Gastroesophageal sphincter (tissue), 4 donors: ENCODE results near the gene DOLPP1. TPM values are rescaled to one million over a fixed set of nuclear protein-coding genes. Genes with fewer than 3 reads are reported as not detected.
A peak's percentile ranks its signal among the peaks of the same experiment; 100 is the strongest.
"Not testable (repeated sequence)": the region's sequence is repeated elsewhere in the genome, so short reads cannot be mapped to it uniquely, and the experiment has no call there.

ENCODE experiments used
- ATAC-seq: fragments of 150-250 bp; one replicate; pipeline ENCODE4 v1.9.1; 2016; ENCODE audit warnings: mild to moderate bottlenecking, moderate library complexity
- H3K27ac ChIP-seq, 4 donors: fragments of 200-600 bp; sonication (generic) in 3 of 4; 1 replicate in 3 of 4; 2 replicates in 1 of 4; pipeline ENCODE4 v1.5.1; 2016 to 2019
- H3K27me3 ChIP-seq: fragments of 200-600 bp; sonication (generic); one replicate; pipeline ENCODE4 v1.5.1; 2019
- H3K36me3 ChIP-seq, 2 donors: fragments of 200-600 bp; sonication (generic); one replicate each; pipeline ENCODE4 v1.5.1; 2019; ENCODE audit warnings: control low read depth in 1 of 2
- H3K4me1 ChIP-seq, 3 donors: fragments of 200-600 bp; sonication (generic); 1 replicate in 2 of 3; 2 replicates in 1 of 3; pipeline ENCODE4 v1.5.1; 2016 to 2019; ENCODE audit warnings: control low read depth in 2 of 3
- H3K4me3 ChIP-seq, 2 donors: fragments of 200-600 bp; sonication (generic); one replicate each; pipeline ENCODE4 v1.5.1; 2019; ENCODE audit warnings: mild to moderate bottlenecking in 1 of 2, moderate library complexity in 1 of 2
- H3K9me3 ChIP-seq, 3 donors: fragments of 200-600 bp; sonication (generic); one replicate each; pipeline ENCODE4 v1.5.1; 2017 to 2019; ENCODE audit warnings: control low read depth in 2 of 3
- CTCF ChIP-seq, 4 experiments: fragments of 200-600 bp in 2 of 4; fragments of 450-650 bp in 2 of 4; sonication (generic) in 1 of 4; IDR thresholded peaks; one replicate each; pipeline ENCODE4 v1.5.1; 2017 to 2019; ENCODE audit warnings: antibody characterized with exemption in 4 of 4, mild to moderate bottlenecking in 2 of 4, moderate library complexity in 2 of 4
- EP300 ChIP-seq: sonication (generic); formaldehyde crosslinking; IDR thresholded peaks from one replicate; pipeline ENCODE4 v1.6.1; 2017; ENCODE audit warnings: antibody characterized with exemption, mild to moderate bottlenecking
- POLR2A ChIP-seq, 2 donors: fragments of 450-650 bp; IDR thresholded peaks; one replicate each; pipeline ENCODE4 v1.6.1; 2017; ENCODE audit warnings: antibody characterized with exemption in 2 of 2, mild to moderate bottlenecking in 2 of 2, moderate library complexity in 1 of 2
- POLR2AphosphoS5 ChIP-seq: sonication (generic); formaldehyde crosslinking; IDR thresholded peaks from one replicate; pipeline ENCODE4 v1.6.1; 2017; ENCODE audit warnings: antibody characterized with exemption
- WGBS, 2 donors: methylation state at CpG; one replicate each; pipeline ENCODE4 v1.1.5; 2018; ENCODE audit warnings: low coverage in 1 of 2; 5-methylcytosine and 5-hydroxymethylcytosine counted together
- total RNA-seq, 4 donors: library from RNA; depleted of rRNA; stranded (reverse); fragments of >200 nt; gene quantifications; one replicate each; pipeline ENCODE4 v1.1.0, GENCODE V29; 2016

The DOLPP1 gene
- 1 to 10 TPM; 2.7 to 6.2 (median 6.0) TPM for total RNA-seq

- TF ChIP-seq CTCF (IDR thresholded peaks at IDR 0.05) (no peak), EP300 (no peak), POLR2AphosphoS5 (peak; percentile 54), POLR2A (IDR thresholded peaks at IDR 0.05) (peak; percentile 35 to 46)
- Histone ChIP-seq H3K9me3 (no peaks in the 10 kb centered on the region), H3K27me3 (no peaks in the 10 kb centered on the region), H3K27ac (peak within 1 kb of the TSS; percentile 43 to 86 (median 84)), H3K4me1 (peaks cover 0 to 31% (median 10%) of the 10 kb centered on the region in 3 donors), H3K4me3 (peak within 1 kb of the TSS; percentile 63 to 64), H3K36me3 (peaks cover 0 to 15% of the 10 kb centered on the region in 2 donors)
- ATAC-seq: peak; percentile 99
- no CpG with 5 or more reads among the region's 70 CpGs for WGBS, 2 donors
Observed at GRCh38 chr9:129080601-129081387, at the start of gene DOLPP1. DOLPP1 (plus strand) TSS chr9:129081111; CDS start chr9:129081132, 21 bp downstream.

- H3K4me1 ChIP-seq: peaks cover 0 to 29% (median 16%) of the 10 kb centered on the region in 3 donors
- no peak overlapping the region for H3K27ac ChIP-seq
- ATAC-seq: no peak
- H3K9me3 ChIP-seq: no peaks in the 10 kb centered on the region
- TF ChIP-seq CTCF (IDR thresholded peaks at IDR 0.05) (no peak), EP300 (no peak), POLR2A (IDR thresholded peaks at IDR 0.05) (no peak), POLR2AphosphoS5 (no peak)
- H3K4me3 ChIP-seq: no peak overlapping the region
- WGBS, 2 donors: 56 to 83% methylated on average over 1 to 2 of the region's 4 CpGs
- no peaks in the 10 kb centered on the region for H3K27me3 ChIP-seq
- no peaks in the 10 kb centered on the region for H3K36me3 ChIP-seq
Observed at GRCh38 chr9:129031514-129031913, 49.4 kb upstream of the DOLPP1 start.

- H3K9me3 ChIP-seq: no peaks in the 10 kb centered on the region
- H3K36me3 ChIP-seq: no peaks in the 10 kb centered on the region
- H3K4me3 ChIP-seq: no peak overlapping the region
- peaks cover 0 to 27% (median 12%) of the 10 kb centered on the region in 3 donors for H3K4me1 ChIP-seq
- ATAC-seq: no peak
- TF ChIP-seq CTCF (IDR thresholded peaks at IDR 0.05): no peak
- no peak for TF ChIP-seq EP300
- H3K27ac ChIP-seq: no peak overlapping the region
- no peaks in the 10 kb centered on the region for H3K27me3 ChIP-seq
- WGBS, 2 donors: 74 to 80% methylated on average over 4 to 8 of the region's 12 CpGs
Observed at GRCh38 chr9:129032541-129033159, 48.3 kb upstream of the DOLPP1 start.

- 74 to 92% methylated on average over 7 to 8 of the region's 8 CpGs for WGBS, 2 donors
- Histone ChIP-seq H3K27me3 (no peaks in the 10 kb centered on the region), H3K9me3 (no peaks in the 10 kb centered on the region), H3K27ac (no peak overlapping the region), H3K36me3 (no peaks in the 10 kb centered on the region), H3K4me3 (no peak overlapping the region), H3K4me1 (peaks cover 0 to 31% (median 18%) of the 10 kb centered on the region in 3 donors)
- TF ChIP-seq EP300 (no peak), CTCF (IDR thresholded peaks at IDR 0.05) (no peak), POLR2A (IDR thresholded peaks at IDR 0.05) (no peak), POLR2AphosphoS5 (no peak)
- no peak for ATAC-seq
Observed at GRCh38 chr9:129033216-129033615, 47.7 kb upstream of the DOLPP1 start.

GRCh38 chr9:129035838-129036237 is 45.1 kb upstream of the DOLPP1 start:
- H3K4me3 ChIP-seq: peak overlapping the region; percentile 41 to 95

More at GRCh38 chr9:129035838-129036237, 45.1 kb upstream of the DOLPP1 start:
- H3K36me3 ChIP-seq, H3K27me3 ChIP-seq, H3K9me3 ChIP-seq: not testable (repeated sequence)
- 0 to 20% methylated on average over 2 to 6 of the region's 13 CpGs for WGBS, 2 donors
- Histone ChIP-seq H3K4me1 (peaks cover 0 to 47% (median 16%) of the 10 kb centered on the region in 3 donors), H3K27ac (peak overlapping the region; percentile 55 to 93 (median 90))
- peak; percentile 30 for ATAC-seq
